AG09309 (cell line): ENCODE results near the gene CCDC40.
"Not testable (repeated sequence)": the region's sequence is repeated elsewhere in the genome, so short reads cannot be mapped to it uniquely, and the experiment has no call there.

Experiments used
- DNase-seq: peaks from one replicate; pipeline ENCODE4 v3.0.0-alpha.2; 2010; ENCODE audit warnings: low read depth
- H3K4me3 ChIP-seq: 2 replicates; pipeline ENCODE4 v1.5.1; 2011; ENCODE audit warnings: mild to moderate bottlenecking, low read depth, low read length, moderate library complexity; ENCODE audit not compliant: control insufficient read depth
- TF ChIP-seq, protein P1 (sequence below): IDR thresholded peaks from 2 replicates; pipeline ENCODE4 v1.5.1; 2011; ENCODE audit warnings: mild to moderate bottlenecking, low read depth, low read length, inconsistent platforms; ENCODE audit not compliant: insufficient read depth, control insufficient read depth; ENCODE audit errors: missing control alignments

Gene CCDC40

GRCh38 chr17:80034791-80035686 is 1.4 kb upstream of the CCDC40 start:
- DNase-seq, result no peak
- H3K4me3 ChIP-seq, result peak overlapping the region; percentile 90
- TF ChIP-seq, protein P1, sequence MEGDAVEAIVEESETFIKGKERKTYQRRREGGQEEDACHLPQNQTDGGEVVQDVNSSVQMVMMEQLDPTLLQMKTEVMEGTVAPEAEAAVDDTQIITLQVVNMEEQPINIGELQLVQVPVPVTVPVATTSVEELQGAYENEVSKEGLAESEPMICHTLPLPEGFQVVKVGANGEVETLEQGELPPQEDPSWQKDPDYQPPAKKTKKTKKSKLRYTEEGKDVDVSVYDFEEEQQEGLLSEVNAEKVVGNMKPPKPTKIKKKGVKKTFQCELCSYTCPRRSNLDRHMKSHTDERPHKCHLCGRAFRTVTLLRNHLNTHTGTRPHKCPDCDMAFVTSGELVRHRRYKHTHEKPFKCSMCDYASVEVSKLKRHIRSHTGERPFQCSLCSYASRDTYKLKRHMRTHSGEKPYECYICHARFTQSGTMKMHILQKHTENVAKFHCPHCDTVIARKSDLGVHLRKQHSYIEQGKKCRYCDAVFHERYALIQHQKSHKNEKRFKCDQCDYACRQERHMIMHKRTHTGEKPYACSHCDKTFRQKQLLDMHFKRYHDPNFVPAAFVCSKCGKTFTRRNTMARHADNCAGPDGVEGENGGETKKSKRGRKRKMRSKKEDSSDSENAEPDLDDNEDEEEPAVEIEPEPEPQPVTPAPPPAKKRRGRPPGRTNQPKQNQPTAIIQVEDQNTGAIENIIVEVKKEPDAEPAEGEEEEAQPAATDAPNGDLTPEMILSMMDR, result no peak

GRCh38 chr17:80035687-80035936 is 830 bp upstream of the CCDC40 start, which contains the start of gene TBC1D16:
Gene TBC1D16, minus strand, starts transcription at chr17:80035872. Its CDS starts 22,325 bp downstream, at chr17:80013547.
- TF ChIP-seq, protein P1, result no peak
- no peak for DNase-seq
- peak within 1 kb of the TSS; percentile 90 for H3K4me3 ChIP-seq

DNA sequence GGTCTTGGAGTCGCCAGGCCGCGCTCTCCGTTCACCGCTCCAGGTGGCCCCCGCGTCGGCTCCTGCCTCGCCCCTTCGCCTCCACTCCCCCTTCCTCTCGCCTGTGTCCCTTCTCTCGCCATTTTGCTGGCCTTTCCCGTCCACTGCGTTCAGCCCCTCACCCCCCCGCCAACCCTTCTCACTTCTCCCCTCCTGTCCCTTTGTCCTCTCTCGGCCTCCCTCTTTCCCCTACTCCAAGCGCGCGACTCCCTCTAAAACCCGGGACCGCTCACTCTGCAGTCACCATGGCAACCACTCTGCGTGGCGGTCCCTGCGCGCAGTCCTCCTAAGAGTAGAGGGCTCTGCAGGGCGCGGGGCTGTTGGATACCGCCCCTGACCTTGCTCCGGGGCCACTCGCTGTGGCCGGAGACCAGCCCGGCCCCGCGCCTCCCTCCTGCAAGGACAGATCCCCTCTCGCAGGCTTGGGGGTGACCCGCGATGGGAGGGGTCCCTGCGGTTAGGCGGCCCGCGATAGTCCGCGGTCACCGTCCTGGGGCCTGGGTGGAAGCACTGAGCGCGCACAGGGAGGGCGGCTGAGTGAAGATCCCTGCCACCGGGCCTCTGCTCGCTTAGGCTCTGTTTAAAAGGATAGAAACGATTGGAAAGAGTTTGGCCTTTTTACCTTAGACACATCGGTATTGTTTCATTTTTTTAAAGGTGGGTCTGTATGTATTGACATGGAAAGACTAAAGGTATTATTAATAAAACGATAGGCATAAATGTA is 454 bp downstream of the CCDC40 start:
- no peak for DNase-seq
- H3K4me3 ChIP-seq, result peak overlapping the region; percentile 88
- TF ChIP-seq, protein P1, result no peak

DNA sequence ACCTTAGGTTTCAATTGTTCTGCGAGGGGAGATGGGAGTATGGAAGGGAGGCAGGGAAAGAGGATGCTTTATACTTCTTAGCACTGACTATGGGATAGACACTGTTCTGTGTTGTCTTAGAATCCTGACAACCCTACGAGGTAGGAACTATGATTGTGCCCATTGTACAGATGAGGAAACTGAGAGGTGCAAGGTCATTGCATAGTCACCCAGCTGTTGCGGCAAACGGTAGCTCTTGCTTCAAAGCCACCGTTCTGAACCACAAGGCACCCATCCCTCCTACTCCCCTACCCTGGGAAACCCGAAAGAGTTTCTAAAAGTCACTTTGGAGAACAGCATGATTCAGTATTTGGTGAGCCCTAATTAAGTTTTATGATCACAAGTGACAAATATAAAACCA is 7.5 kb downstream of the CCDC40 start:
- no peak for DNase-seq
- H3K4me3 ChIP-seq, result no peak overlapping the region
- TF ChIP-seq, protein P1, result no peak

GRCh38 chr17:80045703-80046102 is 9.3 kb downstream of the CCDC40 start:
- DNase-seq, result no peak
- TF ChIP-seq, protein P1, result no peak
- no peak overlapping the region for H3K4me3 ChIP-seq

DNA sequence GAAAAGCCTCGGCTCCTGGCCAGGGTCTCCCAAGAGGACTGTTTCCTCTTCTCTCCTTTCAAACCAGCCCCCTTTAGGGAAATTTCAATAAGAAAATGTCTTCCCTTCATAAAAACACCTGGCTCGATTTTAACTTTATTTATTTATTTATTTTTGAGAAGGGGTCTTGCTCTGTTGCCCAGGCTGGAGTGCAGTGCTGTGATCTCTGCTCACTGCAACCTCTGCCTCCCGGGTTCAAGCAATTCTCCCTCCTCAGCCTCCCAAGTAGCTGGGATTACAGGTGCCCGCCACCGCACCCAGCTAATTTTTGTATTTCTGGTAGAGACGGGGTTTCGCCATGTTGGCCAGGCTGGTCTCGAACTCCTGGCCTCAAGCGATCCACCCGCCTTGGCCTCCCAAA is 10.3 kb downstream of the CCDC40 start:
- DNase-seq, H3K4me3 ChIP-seq: not testable (repeated sequence)

- TF ChIP-seq, protein P1, result no peak
- H3K4me3 ChIP-seq, result no peak overlapping the region
Measured at GRCh38 chr17:80047176-80047575, 10.7 kb downstream of the CCDC40 start.

More at GRCh38 chr17:80047176-80047575, 10.7 kb downstream of the CCDC40 start:
- DNase-seq, result no peak
